Liver (tissue), 3 donors: ENCODE measurements around the gene SELENOF.

Source experiments
- CTCF ChIP-seq: fragments of 150-350 bp; IDR thresholded peaks from 2 replicates; pipeline ENCODE4 v1.5.1; 2017; ENCODE audit warnings: improper control_type of control experiment, low read depth, low read length; ENCODE audit not compliant: missing input control
- GABPA ChIP-seq, 2 donors: IDR thresholded peaks in 1 of 2; conservative IDR thresholded peaks in 1 of 2; 2 replicates each; pipeline ENCODE4 v1.6.1; 2016; ENCODE audit warnings: antibody characterized with exemption in 2 of 2, mild to moderate bottlenecking in 1 of 2, moderate library complexity in 1 of 2
- YY1 ChIP-seq: IDR thresholded peaks from 2 replicates; pipeline ENCODE4 v1.6.1; 2016; ENCODE audit warnings: antibody characterized with exemption, mild to moderate bottlenecking
- donor health status: healthy.
- donor health status: healthy.

GRCh38 chr1:86858524-86859261 lies 55.2 kb downstream of the SELENOF start:
- TF ChIP-seq CTCF (no peak), GABPA (IDR thresholded peaks at IDR 0.05 in 1 of 2, conservative IDR thresholded peaks at IDR 0.05 in 1 of 2) (no peak), YY1 (no peak)
